WTC11 (cell line): ENCODE data around the gene SEC22A. TPM values are rescaled to one million over a fixed set of nuclear protein-coding genes. Genes with fewer than 3 reads are reported as not detected.

Source experiments
- ATAC-seq: fragments of 200-7000 bp; cut with Tn5 transposase; 2 replicates; pipeline ENCODE4 v1.10.0; 2021; ENCODE audit warnings: mild to moderate bottlenecking, moderate library complexity
- CTCF ChIA-PET: fragments of 300-600 bp; sonication (Branson Sonifier 250); formaldehyde crosslinking; loops from one replicate; lab custom pipeline; 2021; ENCODE audit warnings: antibody characterized with exemption; lab: Charles Lee
- POLR2A ChIA-PET: fragments of 350-600 bp; sonication (Branson Sonifier 250); formaldehyde crosslinking; loops from one replicate; lab custom pipeline; 2021; ENCODE audit warnings: antibody characterized with exemption; lab: Charles Lee
- DNase-seq: peaks from one replicate; pipeline ENCODE4 v3.0.0; 2021; ENCODE audit warnings: low spot score
- H3K27ac Mint-ChIP-seq: 2 replicates; pipeline ENCODE4 v1.8.0; 2021; ENCODE audit warnings: mixed read lengths
- H3K27me3 Mint-ChIP-seq: 2 replicates; pipeline ENCODE4 v1.8.0; 2021; ENCODE audit warnings: low read depth, mild to moderate bottlenecking, moderate library complexity, mixed read lengths
- H3K36me3 Mint-ChIP-seq: 2 replicates; pipeline ENCODE4 v1.8.0; 2021; ENCODE audit warnings: mixed read lengths
- H3K4me1 Mint-ChIP-seq: 2 replicates; pipeline ENCODE4 v1.8.0; 2022; ENCODE audit warnings: mixed read lengths
- H3K4me3 Mint-ChIP-seq: 2 replicates; pipeline ENCODE4 v1.8.0; 2021; ENCODE audit warnings: mild to moderate bottlenecking, moderate library complexity, mixed read lengths
- H3K9me3 Mint-ChIP-seq: 2 replicates; pipeline ENCODE4 v1.8.0; 2021; ENCODE audit warnings: mixed read lengths
- CTCF ChIP-seq: fragments of 200-600 bp; IDR thresholded peaks from 2 replicates; pipeline ENCODE4 v1.8.0; 2022; ENCODE audit warnings: antibody characterized with exemption
- HMGA2 ChIP-seq: fragments of 250-450 bp; sonication (Bioruptor Pico); IDR thresholded peaks from 2 replicates; pipeline ENCODE4 v1.4.0; 2021; ENCODE audit warnings: mild to moderate bottlenecking, moderate library complexity
- IRF2 ChIP-seq: sonication (generic); formaldehyde crosslinking; IDR thresholded peaks from 2 replicates; pipeline ENCODE4 v1.8.0; 2022; ENCODE audit warnings: low read depth, missing genetic modification reagents, borderline replicate concordance
- JUN ChIP-seq: sonication (generic); formaldehyde crosslinking; IDR thresholded peaks from 2 replicates; pipeline ENCODE4 v1.8.0; 2023; ENCODE audit warnings: mild to moderate bottlenecking, missing genetic modification reagents
- MXD4 ChIP-seq: fragments of 250-450 bp; sonication (Bioruptor Pico); IDR thresholded peaks from 2 replicates; pipeline ENCODE4 v1.8.0; 2021; ENCODE audit warnings: mild to moderate bottlenecking, moderate library complexity, borderline replicate concordance
- RELA ChIP-seq: sonication (generic); formaldehyde crosslinking; IDR thresholded peaks from 2 replicates; pipeline ENCODE4 v1.8.1; 2022; ENCODE audit warnings: missing genetic modification reagents, mild to moderate bottlenecking, borderline replicate concordance
- SMAD3 ChIP-seq: sonication (generic); formaldehyde crosslinking; IDR thresholded peaks from 2 replicates; pipeline ENCODE4 v1.8.0; 2022; ENCODE audit warnings: missing genetic modification reagents, mild to moderate bottlenecking, borderline replicate concordance
- TCF7 ChIP-seq: sonication (generic); formaldehyde crosslinking; IDR thresholded peaks from 2 replicates; pipeline ENCODE4 v1.8.0; 2022; ENCODE audit warnings: mild to moderate bottlenecking, low read depth, missing genetic modification reagents, moderate library complexity
- ZNF423 ChIP-seq: fragments of 250-450 bp; sonication (Bioruptor Pico); IDR thresholded peaks from 2 replicates; pipeline ENCODE4 v2.1.2; 2022; ENCODE audit warnings: mild to moderate bottlenecking, moderate library complexity
- ZNF425 ChIP-seq: fragments of 250-450 bp; sonication (Bioruptor Pico); conservative IDR thresholded peaks from 2 replicates; pipeline ENCODE4 v1.9.0; 2021; ENCODE audit warnings: mild to moderate bottlenecking
- total RNA-seq: library from RNA; stranded (reverse); gene quantifications from 3 replicates; pipeline ENCODE4 v1.2.3, GENCODE V29; 2021
- TF ChIP-seq, protein P1 (sequence below): fragments of 250-450 bp; sonication (Bioruptor Pico); IDR thresholded peaks from 2 replicates; pipeline ENCODE4 v1.9.0; 2021; ENCODE audit warnings: mild to moderate bottlenecking, borderline replicate concordance
- TF ChIP-seq, protein P2 (sequence below): fragments of 250-450 bp; sonication (Bioruptor Pico); IDR thresholded peaks from 2 replicates; pipeline ENCODE4 v1.9.0; 2021; ENCODE audit warnings: mild to moderate bottlenecking
- TF ChIP-seq, protein P3 (sequence below): sonication (generic); formaldehyde crosslinking; conservative IDR thresholded peaks from 2 replicates; pipeline ENCODE4 v1.8.1; 2023; ENCODE audit warnings: mild to moderate bottlenecking, low read depth, missing genetic modification reagents, moderate library complexity
- TF ChIP-seq, protein P4 (sequence below): sonication (generic); formaldehyde crosslinking; IDR thresholded peaks from 2 replicates; pipeline ENCODE4 v1.8.1; 2022; ENCODE audit warnings: low read depth, mild to moderate bottlenecking, moderate library complexity, missing genetic modification reagents, borderline replicate concordance
- TF ChIP-seq, protein P5 (sequence below): sonication (generic); formaldehyde crosslinking; IDR thresholded peaks from 2 replicates; pipeline ENCODE4 v1.8.0; 2023; ENCODE audit warnings: missing genetic modification reagents

The SEC22A gene
- total RNA-seq, 1 experiment from 2014 or later = 12.6 TPM

GRCh38 chr3:123302961-123303360 is 101.2 kb downstream of the SEC22A start:
- DNase-seq = no peak
- Mint-ChIP-seq H3K36me3 (peaks cover 56% of the 10 kb centered on the region), H3K4me3 (no peak overlapping the region), H3K9me3 (no peaks in the 10 kb centered on the region), H3K4me1 (peaks cover 23% of the 10 kb centered on the region), H3K27me3 (no peaks in the 10 kb centered on the region), H3K27ac (0 out of 2 replicates have a peak overlapping the region, but pooled peaks have one; percentile 8)
- ATAC-seq = no peak
- ChIA-PET POLR2A (interaction anchor here (1.6 kb wide), 1 partner anchor 12 kb away, joined by 5 read pairs; no protein-coding TSS in a partner anchor), CTCF (interaction anchor here (1.2 to 1.4 kb wide), 2 partner anchors 11 to 17 kb away, joined by 5 read pairs; no protein-coding TSS in a partner anchor)
- TF ChIP-seq RELA (CRISPR knock-in tag) = no peak
- TF ChIP-seq CTCF = no peak
- no peak for TF ChIP-seq ZNF425 (CRISPR knock-in tag)
- TF ChIP-seq, protein P1, sequence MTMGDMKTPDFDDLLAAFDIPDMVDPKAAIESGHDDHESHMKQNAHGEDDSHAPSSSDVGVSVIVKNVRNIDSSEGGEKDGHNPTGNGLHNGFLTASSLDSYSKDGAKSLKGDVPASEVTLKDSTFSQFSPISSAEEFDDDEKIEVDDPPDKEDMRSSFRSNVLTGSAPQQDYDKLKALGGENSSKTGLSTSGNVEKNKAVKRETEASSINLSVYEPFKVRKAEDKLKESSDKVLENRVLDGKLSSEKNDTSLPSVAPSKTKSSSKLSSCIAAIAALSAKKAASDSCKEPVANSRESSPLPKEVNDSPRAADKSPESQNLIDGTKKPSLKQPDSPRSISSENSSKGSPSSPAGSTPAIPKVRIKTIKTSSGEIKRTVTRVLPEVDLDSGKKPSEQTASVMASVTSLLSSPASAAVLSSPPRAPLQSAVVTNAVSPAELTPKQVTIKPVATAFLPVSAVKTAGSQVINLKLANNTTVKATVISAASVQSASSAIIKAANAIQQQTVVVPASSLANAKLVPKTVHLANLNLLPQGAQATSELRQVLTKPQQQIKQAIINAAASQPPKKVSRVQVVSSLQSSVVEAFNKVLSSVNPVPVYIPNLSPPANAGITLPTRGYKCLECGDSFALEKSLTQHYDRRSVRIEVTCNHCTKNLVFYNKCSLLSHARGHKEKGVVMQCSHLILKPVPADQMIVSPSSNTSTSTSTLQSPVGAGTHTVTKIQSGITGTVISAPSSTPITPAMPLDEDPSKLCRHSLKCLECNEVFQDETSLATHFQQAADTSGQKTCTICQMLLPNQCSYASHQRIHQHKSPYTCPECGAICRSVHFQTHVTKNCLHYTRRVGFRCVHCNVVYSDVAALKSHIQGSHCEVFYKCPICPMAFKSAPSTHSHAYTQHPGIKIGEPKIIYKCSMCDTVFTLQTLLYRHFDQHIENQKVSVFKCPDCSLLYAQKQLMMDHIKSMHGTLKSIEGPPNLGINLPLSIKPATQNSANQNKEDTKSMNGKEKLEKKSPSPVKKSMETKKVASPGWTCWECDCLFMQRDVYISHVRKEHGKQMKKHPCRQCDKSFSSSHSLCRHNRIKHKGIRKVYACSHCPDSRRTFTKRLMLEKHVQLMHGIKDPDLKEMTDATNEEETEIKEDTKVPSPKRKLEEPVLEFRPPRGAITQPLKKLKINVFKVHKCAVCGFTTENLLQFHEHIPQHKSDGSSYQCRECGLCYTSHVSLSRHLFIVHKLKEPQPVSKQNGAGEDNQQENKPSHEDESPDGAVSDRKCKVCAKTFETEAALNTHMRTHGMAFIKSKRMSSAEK (CRISPR knock-in tag) = no peak
- TF ChIP-seq HMGA2 = no peak
- TF ChIP-seq, protein P2, sequence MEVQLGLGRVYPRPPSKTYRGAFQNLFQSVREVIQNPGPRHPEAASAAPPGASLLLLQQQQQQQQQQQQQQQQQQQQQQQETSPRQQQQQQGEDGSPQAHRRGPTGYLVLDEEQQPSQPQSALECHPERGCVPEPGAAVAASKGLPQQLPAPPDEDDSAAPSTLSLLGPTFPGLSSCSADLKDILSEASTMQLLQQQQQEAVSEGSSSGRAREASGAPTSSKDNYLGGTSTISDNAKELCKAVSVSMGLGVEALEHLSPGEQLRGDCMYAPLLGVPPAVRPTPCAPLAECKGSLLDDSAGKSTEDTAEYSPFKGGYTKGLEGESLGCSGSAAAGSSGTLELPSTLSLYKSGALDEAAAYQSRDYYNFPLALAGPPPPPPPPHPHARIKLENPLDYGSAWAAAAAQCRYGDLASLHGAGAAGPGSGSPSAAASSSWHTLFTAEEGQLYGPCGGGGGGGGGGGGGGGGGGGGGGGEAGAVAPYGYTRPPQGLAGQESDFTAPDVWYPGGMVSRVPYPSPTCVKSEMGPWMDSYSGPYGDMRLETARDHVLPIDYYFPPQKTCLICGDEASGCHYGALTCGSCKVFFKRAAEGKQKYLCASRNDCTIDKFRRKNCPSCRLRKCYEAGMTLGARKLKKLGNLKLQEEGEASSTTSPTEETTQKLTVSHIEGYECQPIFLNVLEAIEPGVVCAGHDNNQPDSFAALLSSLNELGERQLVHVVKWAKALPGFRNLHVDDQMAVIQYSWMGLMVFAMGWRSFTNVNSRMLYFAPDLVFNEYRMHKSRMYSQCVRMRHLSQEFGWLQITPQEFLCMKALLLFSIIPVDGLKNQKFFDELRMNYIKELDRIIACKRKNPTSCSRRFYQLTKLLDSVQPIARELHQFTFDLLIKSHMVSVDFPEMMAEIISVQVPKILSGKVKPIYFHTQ (CRISPR knock-in tag) = no peak
- no peak for TF ChIP-seq JUN (CRISPR knock-in tag)
- TF ChIP-seq, protein P3, sequence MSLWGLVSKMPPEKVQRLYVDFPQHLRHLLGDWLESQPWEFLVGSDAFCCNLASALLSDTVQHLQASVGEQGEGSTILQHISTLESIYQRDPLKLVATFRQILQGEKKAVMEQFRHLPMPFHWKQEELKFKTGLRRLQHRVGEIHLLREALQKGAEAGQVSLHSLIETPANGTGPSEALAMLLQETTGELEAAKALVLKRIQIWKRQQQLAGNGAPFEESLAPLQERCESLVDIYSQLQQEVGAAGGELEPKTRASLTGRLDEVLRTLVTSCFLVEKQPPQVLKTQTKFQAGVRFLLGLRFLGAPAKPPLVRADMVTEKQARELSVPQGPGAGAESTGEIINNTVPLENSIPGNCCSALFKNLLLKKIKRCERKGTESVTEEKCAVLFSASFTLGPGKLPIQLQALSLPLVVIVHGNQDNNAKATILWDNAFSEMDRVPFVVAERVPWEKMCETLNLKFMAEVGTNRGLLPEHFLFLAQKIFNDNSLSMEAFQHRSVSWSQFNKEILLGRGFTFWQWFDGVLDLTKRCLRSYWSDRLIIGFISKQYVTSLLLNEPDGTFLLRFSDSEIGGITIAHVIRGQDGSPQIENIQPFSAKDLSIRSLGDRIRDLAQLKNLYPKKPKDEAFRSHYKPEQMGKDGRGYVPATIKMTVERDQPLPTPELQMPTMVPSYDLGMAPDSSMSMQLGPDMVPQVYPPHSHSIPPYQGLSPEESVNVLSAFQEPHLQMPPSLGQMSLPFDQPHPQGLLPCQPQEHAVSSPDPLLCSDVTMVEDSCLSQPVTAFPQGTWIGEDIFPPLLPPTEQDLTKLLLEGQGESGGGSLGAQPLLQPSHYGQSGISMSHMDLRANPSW (CRISPR knock-in tag) = no peak
- TF ChIP-seq, protein P4, sequence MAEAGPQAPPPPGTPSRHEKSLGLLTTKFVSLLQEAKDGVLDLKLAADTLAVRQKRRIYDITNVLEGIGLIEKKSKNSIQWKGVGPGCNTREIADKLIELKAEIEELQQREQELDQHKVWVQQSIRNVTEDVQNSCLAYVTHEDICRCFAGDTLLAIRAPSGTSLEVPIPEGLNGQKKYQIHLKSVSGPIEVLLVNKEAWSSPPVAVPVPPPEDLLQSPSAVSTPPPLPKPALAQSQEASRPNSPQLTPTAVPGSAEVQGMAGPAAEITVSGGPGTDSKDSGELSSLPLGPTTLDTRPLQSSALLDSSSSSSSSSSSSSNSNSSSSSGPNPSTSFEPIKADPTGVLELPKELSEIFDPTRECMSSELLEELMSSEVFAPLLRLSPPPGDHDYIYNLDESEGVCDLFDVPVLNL = no peak
- no peak for TF ChIP-seq ZNF423 (CRISPR knock-in tag)
- TF ChIP-seq IRF2 = no peak
- no peak for TF ChIP-seq TCF7
- TF ChIP-seq SMAD3 (CRISPR knock-in tag) = no peak
- TF ChIP-seq, protein P5, sequence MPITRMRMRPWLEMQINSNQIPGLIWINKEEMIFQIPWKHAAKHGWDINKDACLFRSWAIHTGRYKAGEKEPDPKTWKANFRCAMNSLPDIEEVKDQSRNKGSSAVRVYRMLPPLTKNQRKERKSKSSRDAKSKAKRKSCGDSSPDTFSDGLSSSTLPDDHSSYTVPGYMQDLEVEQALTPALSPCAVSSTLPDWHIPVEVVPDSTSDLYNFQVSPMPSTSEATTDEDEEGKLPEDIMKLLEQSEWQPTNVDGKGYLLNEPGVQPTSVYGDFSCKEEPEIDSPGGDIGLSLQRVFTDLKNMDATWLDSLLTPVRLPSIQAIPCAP (CRISPR knock-in tag) = no peak
- TF ChIP-seq MXD4 (CRISPR knock-in tag) = no peak
